HL-60/S4 (cell line): Measurements from ENCODE around the gene SLC12A8.

Source experiments
- in situ Hi-C: fragments of 300-500 bp; cut with MboI; formaldehyde crosslinking; loops from 2 replicates; pipeline ENCODE4 v1.14.3; 2022; ENCODE audit warnings: low sequenced_read_pairs

Gene SLC12A8

DNA sequence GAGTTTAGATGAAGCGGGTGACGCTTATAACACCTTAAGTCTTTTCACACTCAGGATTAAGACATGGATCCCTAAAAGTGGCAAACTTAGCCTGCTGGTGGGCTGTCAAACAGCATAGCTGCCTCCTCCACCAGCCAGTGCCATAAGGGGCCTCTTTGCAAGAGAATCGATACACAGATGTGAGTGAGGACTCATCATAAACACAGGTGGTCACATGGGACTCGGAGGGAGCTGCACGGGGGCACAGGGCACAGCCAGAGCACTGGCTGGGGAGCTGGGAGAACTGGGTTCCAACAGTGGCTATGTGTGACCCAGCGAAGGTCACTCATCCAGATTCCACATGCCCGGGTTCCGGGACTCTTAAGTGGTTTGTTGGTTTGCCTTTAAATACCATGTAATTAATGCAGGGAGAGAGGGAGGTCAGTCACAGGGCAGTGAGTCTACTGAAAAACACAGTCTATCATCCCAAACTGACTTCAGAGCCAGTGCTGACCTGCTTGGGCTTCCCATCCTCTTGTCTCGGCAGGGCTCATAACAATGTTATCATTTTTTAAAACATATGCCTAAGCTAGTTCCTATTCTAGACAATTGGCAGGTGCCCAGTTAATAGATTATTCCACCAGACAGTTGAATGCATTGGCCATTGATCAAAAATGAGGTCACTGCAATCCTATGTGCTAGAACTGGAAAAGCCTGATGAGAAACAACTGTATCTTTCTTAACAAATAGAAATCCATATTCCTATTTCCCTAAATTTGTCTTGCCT, 51.8 kb downstream of the SLC12A8 start:
- in situ Hi-C loops: no loop called here

DNA sequence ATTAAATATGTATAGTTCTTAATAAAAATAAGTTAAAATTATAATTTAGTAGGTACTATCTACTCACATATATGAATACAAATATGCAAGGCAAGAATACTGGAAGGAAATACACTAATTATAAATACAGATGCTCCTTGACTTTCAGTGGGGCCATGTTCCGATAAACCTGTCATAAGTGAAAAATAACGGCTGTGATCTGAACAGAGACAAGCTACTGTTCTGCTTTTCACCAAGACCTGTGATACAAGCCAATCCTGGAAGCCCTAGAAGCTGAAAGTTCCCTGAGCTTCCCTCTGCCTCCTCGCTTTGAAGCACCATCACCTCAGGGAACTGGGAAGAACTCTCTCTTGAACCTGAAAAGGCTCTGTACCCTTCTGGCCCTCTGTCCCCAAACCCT, 55.4 kb downstream of the SLC12A8 start:
- in situ Hi-C loops: no loop called here

DNA sequence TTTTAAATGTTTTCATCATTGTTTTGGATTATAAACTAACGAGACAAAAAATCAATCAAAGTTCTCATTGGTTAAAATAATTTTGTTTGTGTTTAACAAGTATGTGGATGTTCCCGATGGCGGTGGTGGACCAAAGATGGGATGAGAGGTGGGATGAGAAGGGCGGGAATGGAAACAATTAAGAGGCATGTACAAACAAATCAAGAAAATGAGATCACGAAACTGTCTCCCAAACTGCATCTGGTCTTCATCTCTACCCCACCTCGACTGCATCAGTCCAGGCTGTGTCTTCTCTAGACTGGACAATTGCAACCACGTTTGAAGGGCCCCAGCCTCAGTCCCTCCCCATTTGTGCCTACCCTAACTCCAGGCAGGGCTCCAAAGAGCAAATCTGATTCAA, 56.1 kb downstream of the SLC12A8 start:
- in situ Hi-C loops: no loop called here

DNA sequence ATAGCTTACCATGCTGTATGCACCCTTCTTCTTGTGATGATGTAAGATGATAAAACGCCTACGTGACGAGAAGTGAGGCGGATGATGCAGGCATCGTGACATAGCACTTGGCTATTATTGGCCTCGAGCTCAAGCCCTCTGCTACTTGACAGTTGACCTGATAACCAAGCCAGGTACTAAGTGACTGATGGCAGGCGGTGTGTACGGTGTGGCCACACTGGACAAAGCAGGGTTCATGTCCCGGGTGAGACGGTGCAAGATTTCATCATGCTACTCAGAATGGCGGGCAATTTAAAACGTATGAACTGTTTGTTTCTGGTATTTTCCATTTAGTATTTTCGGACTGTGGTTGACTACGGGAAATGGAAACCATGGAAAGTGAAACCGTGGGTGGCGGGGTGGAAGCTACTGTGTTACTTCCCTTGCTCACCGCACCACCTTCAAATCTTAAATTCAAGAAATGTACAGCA, 57.7 kb downstream of the SLC12A8 start:
- in situ Hi-C loops: no loop called here

DNA sequence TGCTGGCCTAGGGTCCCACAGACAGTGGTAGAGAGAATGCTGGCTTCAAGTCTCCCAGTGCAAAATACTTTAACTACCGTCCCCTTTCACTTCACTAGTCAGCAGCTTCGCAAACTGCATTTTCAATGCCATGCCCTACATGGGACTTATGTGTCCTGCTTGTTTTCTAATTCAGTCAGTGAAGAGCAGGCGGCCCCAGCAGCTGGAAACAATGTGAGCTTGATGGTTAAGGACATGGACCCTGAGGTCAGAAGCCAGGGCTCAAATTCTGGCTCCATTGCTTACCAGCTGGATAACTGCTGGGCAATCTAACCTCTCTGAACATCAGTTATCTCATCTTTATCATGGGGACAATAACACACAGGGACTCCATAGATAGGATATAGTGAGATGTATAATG, 58.4 kb downstream of the SLC12A8 start:
- in situ Hi-C loops: no loop called here

DNA sequence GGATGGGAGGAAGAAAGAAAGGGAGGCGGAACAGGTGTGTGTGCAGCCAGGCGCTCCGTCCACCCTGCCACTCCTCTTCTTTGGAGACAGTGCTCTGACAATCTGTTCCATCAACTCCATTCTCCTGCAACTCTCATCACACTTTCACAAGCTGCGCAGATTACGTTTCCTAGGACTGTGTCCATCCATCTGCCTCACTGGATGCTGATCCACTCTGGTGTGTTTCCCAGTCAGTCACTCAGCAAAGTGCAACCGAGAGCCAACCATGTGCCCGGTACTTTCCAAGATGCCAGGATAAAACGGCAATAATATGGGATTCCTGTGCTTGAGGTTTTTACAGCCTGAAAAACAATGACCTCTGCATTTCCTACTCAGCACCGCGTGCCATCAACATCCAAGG, 59.6 kb downstream of the SLC12A8 start:
- in situ Hi-C loops: no loop called here

DNA sequence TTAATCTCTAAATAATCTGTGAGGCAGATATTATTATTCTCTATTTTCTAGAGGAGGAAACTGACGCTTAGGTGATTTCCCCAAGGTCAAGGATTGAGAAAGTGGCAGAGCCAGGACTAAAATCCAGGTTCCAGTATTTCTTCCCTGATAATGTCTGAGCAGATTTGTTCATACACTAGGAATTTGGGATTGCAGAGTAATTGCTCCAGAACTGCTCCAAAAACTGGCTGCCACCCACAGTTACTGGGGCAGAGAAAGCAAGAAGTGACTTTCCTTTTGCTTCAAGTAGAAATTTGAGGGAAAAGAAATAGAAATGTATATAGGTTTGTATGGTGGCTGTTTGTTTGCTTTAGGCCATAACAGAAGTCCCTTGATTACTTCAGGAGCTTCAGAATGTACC, 60.6 kb downstream of the SLC12A8 start:
- in situ Hi-C loops: no loop called here

DNA sequence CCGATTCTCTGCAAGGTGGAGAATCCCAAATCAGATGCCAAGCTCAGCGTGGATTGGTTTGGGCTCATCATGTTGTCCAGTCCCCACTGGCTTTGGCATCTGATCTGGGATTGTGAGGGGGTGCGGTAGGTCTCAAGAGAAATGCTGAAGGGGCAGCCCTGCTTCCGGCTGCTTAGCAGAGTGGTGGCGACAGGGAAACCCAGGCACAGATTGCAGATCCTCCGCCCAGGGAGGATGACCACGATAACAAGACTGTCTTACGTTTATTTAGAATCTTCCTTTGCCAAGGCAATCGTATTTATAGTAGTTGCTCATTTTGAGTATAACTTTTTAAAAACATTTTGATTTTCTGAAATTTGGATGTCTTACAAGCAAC, 61.1 kb downstream of the SLC12A8 start:
- in situ Hi-C loops: no loop called here

DNA sequence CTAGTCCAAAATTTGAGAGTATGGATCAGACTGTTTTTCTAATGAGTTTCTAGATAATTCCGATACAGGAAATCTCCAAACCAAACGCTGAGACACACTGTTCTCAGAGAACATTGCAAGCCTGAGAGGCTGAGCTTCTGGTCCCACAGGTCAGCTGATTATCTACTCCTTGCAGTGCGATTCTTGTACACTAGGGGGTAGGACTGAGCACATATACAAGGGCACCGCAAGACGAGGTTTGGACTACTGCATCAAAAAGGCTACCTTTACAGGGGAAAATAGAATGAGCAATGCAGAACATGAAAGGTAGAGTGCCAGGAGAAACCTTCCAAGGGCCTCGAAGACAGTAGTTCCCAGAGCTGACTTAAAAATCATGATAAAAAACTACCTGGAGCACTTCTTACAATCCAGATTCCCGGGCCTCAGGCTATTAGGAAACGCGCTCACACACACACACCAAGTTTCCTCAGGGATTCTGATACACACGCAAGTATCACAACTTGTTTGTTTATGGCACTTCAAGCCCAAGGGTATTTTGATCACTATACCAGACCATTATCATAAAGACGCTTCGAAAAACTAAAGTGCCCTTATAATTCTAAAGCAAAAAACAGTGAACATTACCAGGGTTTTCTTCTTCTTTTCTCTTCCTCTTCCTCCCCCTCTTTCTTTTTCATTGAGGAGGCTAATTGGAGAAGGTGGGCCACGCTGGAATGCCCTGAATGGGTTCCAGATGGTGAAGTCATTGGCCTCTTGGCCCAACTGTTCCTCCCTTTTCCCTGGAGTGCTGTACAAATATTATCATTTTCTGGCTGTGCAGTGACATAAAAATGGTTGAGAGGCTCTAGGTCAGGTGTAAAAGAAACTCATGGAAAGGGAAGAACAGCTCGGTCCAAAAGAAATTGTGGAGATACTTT, 61.8 kb downstream of the SLC12A8 start:
- in situ Hi-C loops: no loop called here

DNA sequence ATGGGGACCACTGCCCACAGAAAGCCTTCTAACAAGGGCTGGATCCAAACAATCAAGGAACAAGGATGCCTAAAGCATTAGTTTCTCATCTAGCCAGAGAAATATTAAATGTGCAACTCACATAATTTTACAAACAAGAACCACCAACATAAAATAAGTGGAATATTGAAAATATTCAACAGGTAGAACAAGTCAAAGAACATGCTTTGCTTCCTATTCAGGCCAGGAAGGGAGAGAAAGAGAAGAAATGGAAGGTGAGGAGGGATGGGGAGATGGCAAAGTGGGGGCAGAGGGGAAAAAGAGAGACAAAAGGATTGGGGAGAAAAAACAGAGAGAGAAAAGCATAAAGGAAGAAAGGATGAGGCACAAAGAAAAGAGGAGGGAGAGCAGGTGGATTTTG, 63.1 kb downstream of the SLC12A8 start:
- in situ Hi-C loops: no loop called here

DNA sequence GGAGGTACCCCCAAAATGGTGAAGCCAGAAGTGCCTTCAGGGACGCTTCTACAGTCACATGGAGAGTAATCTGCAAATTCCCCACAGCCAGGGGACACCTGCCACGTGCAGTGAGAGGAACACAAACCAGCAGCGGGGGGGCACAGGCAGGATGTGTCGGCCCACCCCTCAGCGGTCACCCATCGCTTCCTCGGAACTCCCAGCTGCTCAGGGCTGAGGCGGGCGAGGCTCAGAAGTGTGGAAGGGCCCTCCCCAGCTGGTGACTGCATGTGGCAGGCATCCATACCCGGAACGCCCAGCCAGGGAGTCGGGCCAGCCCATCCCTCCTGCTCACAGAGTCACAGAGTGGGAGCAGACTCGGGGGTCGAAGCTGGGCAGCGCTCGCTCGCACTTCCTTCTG, 63.7 kb downstream of the SLC12A8 start:
- in situ Hi-C loops: no loop called here

DNA sequence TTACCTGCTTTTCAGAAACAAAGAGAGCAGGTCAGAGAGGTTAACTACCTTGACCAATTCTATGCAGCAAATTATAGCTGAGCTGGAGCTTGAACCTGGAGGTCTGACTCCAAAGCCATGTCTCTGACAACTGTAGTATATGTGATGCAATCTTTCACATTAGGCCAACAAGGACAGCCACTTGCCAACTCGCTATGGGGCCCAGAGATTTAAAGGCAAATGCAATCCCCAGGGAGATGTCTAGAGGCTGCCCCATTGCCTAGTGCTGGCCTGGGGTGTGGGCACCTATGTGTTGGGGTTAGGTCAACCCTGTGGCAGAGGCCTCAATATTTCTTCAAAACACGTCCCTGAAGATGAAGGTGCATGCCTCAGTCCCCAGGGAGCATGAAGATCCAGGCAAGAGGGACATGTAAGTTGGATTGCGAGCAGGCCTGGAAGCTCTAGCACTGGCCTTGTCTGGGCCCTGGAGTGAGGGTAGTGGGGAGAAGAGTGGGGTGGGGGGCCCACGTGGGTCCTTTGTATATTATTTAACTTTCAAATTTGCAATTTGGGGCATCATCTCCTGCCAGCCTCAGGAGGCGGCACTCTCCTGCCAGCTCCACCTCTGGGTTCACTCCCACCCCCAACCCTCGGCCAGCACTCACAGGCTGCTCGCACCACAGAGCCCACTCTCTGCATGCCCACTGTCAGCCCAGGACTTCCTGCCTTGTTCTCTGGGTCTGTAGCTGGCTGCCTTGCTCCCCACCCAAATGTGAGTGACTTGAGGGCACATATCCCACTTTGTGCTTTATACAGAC, 64.3 kb downstream of the SLC12A8 start:
- in situ Hi-C loops: no loop called here

DNA sequence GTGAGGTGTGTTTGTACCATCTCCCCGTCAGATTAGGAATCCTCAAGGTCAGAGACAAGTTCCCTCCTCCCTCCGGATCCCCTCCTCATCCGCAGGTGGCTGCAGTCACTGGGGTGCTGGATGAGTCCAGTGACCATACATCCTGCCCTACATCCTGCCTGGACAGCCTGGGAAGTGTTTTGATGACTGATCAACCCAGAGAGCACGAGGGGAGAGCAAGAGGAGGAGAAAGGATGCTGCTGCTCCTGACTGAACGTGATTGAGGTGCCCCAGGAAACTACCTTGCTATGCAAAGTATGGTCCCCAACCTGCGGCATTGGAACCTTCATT, 65.1 kb downstream of the SLC12A8 start:
- in situ Hi-C loops: no loop called here

DNA sequence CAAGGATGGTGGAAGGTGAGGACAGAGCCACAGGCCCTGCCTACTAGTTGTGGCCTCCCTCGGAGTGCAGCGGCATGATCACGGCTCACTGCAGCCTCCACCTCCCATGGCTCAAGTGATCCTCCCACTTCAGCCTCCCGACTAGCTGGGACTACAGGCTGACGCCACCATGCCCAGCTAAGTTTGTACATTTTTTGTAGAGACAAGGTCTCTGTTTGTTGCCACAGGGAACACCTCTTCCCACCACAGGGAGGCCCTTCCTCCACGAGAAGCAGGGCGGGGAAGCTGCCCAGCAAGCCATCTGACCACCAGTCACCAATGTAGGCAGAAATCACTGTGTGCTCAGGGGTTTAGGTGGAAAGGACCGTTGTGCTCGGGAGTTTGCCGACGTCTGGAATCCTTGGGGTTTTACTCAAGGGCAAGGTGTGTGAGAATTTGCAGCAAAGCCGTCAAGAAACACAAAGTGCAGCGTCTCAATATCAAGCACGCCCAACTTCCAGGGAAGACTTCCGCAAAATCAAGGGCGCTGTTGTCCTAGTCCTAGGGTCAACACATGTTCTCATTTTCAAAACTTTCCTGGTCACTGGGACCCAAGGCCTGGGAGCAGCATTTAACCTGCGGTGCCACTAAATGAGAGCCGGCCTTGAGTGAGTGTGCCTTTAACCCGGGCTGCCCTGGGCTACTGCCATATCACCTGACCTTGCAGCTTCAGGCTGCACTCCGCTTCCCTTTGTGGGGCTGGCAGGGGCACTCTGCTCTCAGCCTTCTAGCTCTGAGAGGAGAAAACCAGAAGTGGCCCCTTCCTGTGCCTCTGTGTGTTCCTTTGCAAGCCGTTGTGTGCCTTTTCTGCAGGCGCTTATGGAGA, 65.7 kb downstream of the SLC12A8 start:
- in situ Hi-C loops: no loop called here

DNA sequence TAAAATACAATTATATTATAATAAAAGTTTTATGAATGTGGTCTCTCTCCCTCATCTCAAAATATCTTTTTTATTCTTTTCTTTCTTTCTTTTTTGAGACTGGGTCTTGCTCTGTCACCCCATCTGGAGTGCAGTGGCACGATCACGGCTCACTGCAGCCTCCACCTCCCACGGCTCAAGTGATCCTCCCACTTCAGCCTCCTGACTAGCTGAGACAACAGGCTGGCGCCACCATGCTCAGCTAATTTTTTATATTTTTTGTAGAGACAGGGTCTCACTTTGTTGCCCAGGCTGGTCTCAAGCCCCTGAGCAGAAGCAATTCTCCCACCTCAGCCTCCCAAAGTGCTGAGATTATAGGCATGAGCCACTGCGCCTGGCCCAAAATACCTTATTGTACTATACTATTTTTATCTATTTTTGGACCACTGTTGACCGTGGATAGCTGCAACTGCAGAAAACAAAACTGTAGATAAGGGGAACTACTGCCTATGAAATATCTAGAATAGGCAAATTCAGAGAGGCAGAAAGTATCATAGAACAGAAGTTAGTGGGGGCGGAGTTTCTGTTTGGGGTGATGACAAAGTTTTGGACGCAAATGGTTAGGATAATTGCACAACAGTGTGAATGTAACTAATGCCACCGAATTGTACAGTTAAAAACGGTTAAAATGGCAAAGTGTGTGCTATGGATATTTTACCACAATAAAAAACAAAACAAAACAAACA, 66.6 kb downstream of the SLC12A8 start:
- in situ Hi-C loops: no loop called here

DNA sequence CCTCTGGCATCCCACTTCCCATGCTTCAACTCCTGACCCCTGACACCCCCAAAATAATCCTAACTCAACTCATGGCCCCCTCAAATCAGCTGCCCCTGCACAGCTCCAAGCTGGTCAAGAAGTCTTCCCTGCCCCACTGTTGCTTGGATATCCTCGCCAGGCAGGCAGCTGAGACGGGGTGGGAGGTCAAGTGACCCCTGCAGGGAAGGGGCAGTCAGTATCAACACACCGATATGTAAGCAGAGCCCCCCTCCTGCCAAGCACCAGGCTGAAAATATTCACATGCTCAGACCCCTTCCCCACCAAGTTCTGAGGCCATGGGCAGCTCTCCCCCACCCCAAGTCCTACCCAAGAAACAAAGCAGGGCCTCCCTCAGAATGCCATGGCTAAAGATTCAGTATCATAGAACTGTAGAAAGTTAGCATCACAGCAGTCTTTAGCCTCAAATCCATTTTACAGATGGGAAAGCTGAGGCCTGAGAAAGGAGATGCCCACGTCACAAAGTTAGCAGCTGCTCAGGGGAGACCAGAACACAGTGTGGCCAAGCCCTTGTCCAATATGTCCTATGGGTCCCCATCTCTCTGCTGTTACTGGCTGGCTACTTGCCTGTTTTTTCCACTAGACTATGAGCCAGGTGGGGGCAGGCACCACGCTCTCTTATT, 67.8 kb downstream of the SLC12A8 start:
- in situ Hi-C loops: no loop called here

DNA sequence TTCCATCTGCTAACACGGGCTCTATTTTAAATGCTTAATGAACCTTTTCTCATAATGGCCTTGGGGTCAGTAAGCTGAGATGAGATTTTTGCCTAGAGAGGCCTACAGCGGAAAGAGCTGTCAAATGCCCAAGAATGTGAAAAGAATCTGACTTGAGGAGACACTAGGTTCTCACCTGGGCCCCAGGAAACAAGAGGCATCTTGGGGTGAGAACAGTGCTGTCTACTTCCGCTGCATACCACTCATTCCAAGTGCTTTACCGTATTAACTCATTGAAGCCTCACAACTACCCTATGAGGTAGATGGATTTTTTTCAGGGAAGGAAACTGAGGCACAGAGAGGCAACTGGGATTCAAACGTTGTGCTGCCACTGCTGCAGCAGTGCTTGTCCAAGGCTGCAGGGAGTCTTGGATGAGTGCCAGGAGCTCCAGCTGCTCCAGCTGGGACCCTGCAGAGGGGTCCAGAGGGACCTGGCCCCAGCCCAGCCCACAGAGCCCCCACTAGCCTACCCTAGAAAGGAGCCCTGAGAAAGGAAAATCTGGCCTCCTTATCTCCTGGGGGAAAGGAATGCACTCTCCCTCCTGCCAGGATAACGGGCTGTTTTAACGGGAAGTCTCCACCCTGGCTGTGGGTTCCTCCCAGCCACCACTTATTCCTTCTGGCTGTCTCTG, 68.4 kb downstream of the SLC12A8 start:
- in situ Hi-C loops: no loop called here

DNA sequence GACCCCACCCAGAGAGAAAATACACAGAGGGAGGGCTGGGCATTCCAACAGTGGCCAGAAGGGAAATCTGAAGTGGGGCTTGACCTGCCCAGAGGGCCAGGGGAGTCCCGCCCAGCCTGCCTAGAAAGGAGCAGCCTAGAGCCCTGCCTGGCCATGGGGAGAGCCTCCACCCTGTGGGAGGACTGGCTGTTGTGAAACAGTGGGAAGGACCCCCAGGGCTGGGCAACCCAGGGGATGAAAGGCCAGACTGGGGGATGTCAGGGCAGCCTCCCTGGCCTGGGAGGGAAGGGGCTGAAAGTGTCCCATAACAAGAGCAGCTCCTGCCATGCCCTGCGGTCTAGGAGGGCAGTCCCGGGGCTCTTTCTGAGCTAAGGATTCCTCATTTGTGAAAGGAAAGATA, 69.0 kb downstream of the SLC12A8 start:
- in situ Hi-C loops: no loop called here

DNA sequence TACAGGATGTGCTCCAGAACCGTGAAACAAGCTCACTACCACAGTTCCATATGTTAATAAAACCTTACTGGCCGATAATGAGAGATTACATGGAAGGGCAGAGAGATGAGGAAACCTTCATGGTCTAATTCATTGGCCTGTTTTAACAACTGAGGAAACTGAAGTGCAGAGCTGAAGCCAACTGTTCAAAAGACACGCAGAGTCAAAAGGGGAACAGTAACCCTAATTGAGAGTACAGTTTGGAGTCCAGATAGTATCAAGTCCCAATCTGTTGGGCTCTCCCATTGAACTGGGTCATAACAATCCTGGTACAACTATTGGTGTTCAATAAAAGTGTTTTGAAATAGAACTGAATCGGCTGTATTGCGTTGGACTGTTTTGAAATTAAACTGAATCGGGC, 69.6 kb downstream of the SLC12A8 start:
- in situ Hi-C loops: no loop called here
